ENCODE results near the gene NAV2.

NAV2 gene

DNA sequence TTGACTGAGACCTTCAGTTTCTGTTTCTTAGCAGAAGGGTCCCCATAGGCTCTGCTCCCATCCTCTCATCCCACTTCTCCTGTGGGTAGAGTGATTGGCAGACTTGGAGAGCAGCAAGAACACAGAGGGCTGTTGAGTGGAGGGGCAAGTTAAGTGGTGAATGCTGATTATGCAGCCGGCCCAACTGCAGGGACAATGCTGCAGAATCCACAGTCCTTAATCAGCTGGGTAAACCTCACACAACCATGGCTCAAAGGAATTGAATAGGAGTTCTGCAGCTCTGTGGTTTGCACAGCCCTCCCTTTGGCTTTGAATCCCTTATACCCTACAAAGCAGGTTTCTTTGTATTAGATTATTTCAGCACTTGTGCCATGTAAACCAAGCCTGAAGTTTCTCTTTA, 161.1 kb downstream of the NAV2 start:
- DNase-seq (ENCODE audit: extremely low spot score) = no peak
- TF ChIP-seq, protein P1, sequence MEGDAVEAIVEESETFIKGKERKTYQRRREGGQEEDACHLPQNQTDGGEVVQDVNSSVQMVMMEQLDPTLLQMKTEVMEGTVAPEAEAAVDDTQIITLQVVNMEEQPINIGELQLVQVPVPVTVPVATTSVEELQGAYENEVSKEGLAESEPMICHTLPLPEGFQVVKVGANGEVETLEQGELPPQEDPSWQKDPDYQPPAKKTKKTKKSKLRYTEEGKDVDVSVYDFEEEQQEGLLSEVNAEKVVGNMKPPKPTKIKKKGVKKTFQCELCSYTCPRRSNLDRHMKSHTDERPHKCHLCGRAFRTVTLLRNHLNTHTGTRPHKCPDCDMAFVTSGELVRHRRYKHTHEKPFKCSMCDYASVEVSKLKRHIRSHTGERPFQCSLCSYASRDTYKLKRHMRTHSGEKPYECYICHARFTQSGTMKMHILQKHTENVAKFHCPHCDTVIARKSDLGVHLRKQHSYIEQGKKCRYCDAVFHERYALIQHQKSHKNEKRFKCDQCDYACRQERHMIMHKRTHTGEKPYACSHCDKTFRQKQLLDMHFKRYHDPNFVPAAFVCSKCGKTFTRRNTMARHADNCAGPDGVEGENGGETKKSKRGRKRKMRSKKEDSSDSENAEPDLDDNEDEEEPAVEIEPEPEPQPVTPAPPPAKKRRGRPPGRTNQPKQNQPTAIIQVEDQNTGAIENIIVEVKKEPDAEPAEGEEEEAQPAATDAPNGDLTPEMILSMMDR (IDR thresholded peaks at IDR 0.05; ENCODE audit: control extremely low read depth, extremely low read depth, low read depth, missing control alignments) = no peak
- POLR2A ChIA-PET = interaction anchor here (1.0 kb wide), 1 partner anchor 24 kb away, joined by 3 read pairs; no protein-coding TSS in a partner anchor
- CTCF ChIA-PET = interaction anchor here (1.0 to 1.5 kb wide), 2 partner anchors 10 to 204 kb away, joined by 3 read pairs; no protein-coding TSS in a partner anchor

- CTCF ChIA-PET = no interaction called here
- POLR2A ChIA-PET = no interaction called here
- TF ChIP-seq, protein P1 (IDR thresholded peaks at IDR 0.05; ENCODE audit: control extremely low read depth, extremely low read depth, low read depth, missing control alignments) = no peak
- no peak for DNase-seq (ENCODE audit: extremely low spot score)
These were observed 161.6 kb downstream of the NAV2 start for GRCh38 chr11:19874266-19874665.

DNA sequence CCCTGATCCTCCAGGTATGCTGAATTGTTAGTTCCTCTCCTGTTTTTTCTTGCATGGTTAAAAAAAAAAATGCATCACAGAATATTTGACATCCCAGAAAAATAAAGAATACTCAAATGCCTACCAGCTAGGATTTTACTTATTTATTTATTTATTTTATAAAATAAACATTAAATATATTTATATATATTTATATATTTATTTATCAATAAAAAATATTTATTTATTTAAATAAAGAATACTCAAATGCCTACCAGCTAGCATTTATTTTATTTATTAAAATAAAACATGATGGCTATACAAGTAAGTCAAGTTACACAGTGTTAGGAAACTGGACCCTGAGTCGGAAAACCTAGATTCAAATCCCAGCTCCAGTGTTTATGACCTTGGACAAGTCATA, 164.1 kb downstream of the NAV2 start:
- DNase-seq (ENCODE audit: extremely low spot score) = no peak
- CTCF ChIA-PET = interaction anchor here (0.8 to 1.0 kb wide), 3 partner anchors 10 to 30 kb away, joined by 3 to 4 read pairs (median 3); no protein-coding TSS in a partner anchor
- POLR2A ChIA-PET = no interaction called here
- TF ChIP-seq, protein P1 (IDR thresholded peaks at IDR 0.05; ENCODE audit: control extremely low read depth, extremely low read depth, low read depth, missing control alignments) = no peak

DNA sequence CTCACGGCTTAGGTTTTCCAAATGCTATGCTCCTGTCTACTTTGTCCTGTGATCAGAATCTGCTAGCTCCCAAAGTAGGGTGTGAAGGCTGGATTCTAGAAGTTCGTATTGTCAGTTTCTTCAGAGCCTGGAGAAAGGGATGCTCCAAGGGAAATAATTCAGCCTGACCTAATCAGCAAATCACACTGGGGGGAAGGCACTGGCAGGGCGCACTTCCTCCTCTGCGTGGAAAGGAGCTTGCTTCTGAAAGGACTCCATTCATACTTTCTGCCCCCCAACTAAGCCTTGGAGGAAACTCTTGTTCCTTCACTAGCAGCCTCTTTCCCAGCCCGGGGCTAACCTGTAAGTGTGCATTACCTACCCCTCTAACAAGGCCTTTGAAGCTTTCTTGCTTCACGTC, 165.9 kb downstream of the NAV2 start:
- CTCF ChIA-PET = interaction anchor here (1.4 kb wide), 1 partner anchor 26 kb away, joined by 3 read pairs; no protein-coding TSS in a partner anchor
- POLR2A ChIA-PET = no interaction called here
- TF ChIP-seq, protein P1 (IDR thresholded peaks at IDR 0.05; ENCODE audit: control extremely low read depth, extremely low read depth, low read depth, missing control alignments) = no peak
- DNase-seq (ENCODE audit: extremely low spot score) = no peak

DNA sequence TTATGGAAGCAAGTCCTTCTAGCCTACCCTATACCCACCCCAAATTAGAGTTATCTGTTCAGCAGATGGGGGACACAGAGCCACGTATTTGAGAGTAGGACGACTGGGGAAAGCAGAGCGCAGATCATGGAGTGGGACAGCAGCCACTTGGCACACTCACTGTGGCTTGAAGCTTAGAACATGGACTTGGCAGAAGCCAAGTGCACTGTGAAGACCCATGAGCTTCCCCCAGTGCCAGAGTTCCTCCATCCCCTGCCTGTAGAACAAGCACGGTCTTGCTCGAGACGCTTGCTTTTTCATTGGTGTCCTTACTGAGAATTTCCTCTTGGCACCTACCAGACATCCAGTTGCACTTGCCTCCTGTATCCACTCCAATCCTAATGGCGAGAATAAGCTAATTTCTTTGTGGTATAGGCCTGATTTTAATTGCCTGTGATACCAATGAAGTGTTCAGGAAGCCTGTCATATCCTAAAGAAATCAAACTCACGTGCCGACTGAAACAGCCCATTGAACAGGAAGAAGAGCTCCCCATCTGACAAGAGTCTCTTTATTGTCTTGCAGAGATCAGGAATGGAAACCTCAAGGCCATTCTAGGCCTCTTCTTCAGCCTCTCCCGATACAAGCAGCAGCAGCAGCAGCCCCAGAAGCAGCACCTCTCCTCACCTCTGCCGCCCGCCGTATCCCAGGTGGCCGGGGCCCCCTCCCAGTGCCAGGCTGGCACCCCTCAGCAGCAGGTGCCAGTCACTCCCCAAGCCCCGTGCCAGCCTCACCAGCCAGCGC, 166.9 kb downstream of the NAV2 start:
- TF ChIP-seq, protein P1 (IDR thresholded peaks at IDR 0.05; ENCODE audit: control extremely low read depth, extremely low read depth, low read depth, missing control alignments) = no peak
- CTCF ChIA-PET = interaction anchor here (1.2 kb wide), 1 partner anchor 8 kb away, joined by 3 read pairs; no protein-coding TSS in a partner anchor
- POLR2A ChIA-PET = no interaction called here
- no peak for DNase-seq (ENCODE audit: extremely low spot score)

DNA sequence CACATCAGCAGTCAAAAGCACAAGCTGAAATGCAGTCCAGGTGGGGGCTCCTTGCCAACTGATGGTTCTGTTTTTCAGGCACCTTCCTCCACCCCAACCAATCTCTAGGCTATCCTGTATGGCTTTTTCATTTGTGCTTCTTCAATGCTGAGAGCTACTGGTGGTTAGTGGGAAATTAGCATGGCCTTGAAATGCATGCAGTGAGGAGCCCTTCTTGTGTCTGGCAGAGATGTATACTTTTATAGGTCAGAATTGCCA, 167.4 kb downstream of the NAV2 start:
- ChIA-PET CTCF (interaction anchor here (1.2 kb wide), 1 partner anchor 9 kb away, joined by 3 read pairs; no protein-coding TSS in a partner anchor), POLR2A (no interaction called here)
- no peak for DNase-seq (ENCODE audit: extremely low spot score)
- TF ChIP-seq, protein P1 (IDR thresholded peaks at IDR 0.05; ENCODE audit: control extremely low read depth, extremely low read depth, low read depth, missing control alignments) = no peak

Data from GM10248 (cell line).